ENCODE data around the gene BCR.

BCR gene

DNA sequence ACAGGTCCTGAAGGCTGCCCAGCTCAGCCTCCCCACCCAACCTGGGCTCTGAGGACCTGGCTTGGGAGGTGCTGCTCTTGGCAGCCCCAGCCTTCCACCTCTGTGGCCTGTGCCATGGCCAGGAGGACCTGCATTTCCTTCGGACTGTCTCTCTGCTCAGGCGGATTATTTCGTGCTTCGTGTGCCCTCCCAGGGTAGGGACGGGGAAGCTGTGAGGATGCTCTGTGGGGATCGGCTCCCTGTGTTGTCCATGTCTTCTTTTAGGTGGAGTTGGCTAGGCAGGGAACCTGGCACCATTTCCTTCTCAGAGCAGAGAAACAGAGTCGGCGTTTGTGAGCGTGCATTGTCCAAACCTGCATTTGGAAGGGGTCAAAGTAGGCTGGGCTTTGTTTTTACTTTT, 34.1 kb downstream of the BCR start:
- TF ChIP-seq, protein P1, sequence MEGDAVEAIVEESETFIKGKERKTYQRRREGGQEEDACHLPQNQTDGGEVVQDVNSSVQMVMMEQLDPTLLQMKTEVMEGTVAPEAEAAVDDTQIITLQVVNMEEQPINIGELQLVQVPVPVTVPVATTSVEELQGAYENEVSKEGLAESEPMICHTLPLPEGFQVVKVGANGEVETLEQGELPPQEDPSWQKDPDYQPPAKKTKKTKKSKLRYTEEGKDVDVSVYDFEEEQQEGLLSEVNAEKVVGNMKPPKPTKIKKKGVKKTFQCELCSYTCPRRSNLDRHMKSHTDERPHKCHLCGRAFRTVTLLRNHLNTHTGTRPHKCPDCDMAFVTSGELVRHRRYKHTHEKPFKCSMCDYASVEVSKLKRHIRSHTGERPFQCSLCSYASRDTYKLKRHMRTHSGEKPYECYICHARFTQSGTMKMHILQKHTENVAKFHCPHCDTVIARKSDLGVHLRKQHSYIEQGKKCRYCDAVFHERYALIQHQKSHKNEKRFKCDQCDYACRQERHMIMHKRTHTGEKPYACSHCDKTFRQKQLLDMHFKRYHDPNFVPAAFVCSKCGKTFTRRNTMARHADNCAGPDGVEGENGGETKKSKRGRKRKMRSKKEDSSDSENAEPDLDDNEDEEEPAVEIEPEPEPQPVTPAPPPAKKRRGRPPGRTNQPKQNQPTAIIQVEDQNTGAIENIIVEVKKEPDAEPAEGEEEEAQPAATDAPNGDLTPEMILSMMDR (IDR thresholded peaks at IDR 0.05; ENCODE audit: low read depth, low read length) = no peak
- no peak overlapping the region for H3K4me3 ChIP-seq (ENCODE audit: low read depth, low read length)

DNA sequence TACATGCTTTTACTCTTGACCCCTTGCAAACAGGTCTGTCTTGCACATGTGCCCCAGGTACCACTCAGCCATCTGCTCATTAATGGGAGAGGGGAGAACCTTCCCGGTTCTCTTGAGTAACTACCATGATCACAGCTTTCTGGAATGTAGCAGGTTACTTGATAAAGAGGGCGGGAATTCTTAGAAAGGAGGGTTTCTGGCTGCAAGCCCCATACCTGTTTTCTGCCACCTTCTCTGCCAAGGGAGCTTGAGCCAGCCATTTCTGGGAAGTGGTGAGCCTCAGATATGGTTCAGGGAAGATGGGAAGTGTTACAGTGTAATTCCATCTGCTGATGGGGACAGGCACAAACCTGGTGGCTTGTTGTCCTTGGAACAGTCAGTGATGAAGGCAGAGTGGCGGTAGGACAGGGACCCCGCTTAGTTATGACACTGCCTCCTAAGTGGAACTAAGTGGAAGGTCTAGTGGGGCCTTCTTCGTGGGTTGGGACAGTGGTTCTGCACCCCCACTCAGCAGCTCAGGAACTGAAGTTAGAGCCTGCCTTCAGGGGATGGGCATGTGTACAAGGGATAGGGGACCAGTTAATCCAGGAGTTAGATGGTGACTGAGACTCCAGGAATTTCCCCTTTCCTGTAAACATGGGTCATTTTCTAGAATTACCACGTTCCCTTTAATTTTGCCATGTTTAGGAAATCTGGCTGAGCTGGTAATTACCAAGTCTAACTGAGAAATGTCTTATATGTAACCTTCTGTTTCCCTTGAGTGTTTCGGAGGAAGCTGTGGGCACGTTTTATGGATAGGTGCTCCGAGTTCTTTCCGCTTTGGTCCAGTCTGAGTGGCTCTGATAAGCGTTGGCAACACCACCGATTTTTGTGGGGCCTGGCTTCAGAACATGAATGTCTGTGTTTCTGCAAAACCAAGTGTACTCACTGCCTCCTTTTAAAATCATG, 35.3 kb downstream of the BCR start:
- no peak overlapping the region for H3K4me3 ChIP-seq (ENCODE audit: low read depth, low read length)
- TF ChIP-seq, protein P1 (IDR thresholded peaks at IDR 0.05; ENCODE audit: low read depth, low read length) = no peak

DNA sequence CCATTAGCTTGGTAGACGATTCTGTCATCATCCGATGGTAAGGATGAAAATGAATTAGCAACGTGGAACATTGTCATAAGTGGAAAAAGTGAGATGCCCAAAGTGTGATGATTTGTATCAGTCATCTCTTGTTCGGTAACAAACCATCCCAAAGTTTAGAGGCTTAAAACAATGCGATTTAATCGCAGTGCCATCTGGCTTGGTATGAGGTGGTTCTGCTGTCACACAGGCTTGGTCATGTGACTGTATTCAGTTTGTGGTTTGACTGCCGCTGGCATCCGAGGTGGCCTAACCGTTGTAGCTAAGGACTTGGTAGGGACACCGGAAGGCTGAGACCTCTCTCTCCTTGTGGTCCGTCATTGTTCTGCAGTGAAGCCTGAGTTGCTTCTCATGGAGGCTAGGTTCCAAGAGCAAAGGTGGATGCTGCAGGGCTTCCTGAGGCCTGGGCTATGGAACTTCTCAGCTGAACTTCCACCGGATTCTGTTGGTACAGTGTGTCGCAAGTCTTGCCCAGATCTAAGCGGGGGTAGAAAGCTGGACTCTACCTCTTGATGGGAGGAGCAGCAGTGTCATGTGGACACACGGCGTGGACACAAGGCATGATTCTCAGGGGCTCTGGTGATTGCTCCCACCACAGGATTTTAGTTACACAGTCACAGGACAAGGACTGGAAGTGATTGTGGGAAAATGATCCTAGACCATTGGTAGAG, 36.3 kb downstream of the BCR start:
- TF ChIP-seq, protein P1 (IDR thresholded peaks at IDR 0.05; ENCODE audit: low read depth, low read length) = no peak
- H3K4me3 ChIP-seq (ENCODE audit: low read depth, low read length) = no peak overlapping the region

DNA sequence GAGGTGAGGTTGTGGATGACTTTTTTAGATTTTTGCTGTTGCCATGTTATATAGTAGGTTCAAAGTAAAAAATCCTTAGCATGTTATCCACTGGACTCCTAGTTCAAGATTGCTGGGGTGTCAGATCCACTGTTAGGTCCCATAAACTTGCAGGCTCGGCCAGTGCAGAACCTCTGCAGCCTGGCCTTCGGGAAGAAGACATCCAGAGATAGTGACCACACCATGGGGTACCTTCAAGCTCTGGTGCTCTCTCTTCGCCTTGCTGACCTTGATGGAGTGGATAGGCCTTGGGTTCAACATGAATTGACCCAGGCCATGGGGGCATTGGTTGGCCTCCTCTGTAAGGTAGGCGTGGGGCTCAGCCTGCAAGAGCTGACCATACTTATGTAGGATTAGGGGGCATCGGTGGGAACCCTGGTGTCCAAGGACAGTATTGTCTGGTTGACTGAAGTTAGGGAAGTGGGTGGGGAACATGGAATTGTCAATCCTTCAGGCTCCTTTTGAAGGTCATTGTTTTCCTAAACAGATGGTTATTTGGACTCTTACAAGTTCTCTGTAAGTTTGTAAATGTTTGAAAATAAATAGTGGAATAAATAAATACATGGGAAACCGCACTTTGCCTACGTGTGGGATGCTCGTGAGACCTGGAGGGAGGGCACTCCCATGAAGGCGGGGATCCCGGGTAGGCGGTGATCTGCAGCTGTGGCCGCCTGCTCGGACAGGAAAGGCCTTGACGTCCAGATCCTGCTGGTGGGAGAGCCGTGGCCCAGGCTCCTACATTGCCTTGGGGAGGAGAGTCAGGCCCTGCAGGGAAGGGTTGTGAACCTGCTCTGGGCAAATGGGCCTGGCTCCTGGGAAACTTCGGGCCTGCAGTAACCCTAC, 37.1 kb downstream of the BCR start:
- TF ChIP-seq, protein P1 (IDR thresholded peaks at IDR 0.05; ENCODE audit: low read depth, low read length) = no peak
- no peak overlapping the region for H3K4me3 ChIP-seq (ENCODE audit: low read depth, low read length)

DNA sequence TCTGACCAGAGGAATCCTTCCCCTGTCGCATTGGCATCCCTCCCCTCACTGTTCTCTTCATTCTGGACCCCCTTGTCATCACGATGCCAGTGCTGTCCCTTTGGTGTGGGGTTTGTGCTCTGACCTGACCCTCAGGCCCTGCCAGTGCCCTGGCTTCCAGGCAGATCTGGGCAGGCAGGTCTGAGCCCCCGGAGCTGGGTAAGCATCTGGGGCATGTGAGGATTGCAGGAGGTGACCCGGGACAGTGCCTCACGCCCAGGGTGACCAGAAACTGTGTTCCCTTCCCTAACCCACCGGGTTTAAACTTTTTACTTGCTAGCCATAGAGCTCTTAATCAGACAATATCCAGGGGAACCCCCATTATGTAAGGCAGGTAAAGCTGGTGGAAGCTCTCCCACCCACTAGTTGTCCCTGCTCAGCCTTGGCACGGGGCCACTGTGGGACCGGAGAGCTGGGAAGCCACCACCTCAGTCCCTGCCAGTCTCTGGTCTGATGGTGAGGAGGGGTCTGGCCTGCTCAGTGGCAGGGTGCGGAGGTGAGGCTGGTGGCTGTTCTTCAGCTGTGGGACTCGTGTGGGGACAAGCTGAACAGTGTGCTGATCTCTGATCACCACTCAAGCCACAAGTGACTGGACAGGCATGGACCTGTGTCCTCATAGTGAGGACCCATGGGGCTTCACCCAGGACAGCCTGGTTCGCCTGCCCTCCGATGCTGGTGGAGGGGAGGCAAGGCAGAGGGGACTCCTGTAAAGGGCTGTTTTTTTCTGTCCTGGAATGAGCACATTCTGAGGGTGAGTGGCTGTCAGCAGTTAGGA, 38.0 kb downstream of the BCR start:
- TF ChIP-seq, protein P1 (IDR thresholded peaks at IDR 0.05; ENCODE audit: low read depth, low read length) = no peak
- no peak overlapping the region for H3K4me3 ChIP-seq (ENCODE audit: low read depth, low read length)

DNA sequence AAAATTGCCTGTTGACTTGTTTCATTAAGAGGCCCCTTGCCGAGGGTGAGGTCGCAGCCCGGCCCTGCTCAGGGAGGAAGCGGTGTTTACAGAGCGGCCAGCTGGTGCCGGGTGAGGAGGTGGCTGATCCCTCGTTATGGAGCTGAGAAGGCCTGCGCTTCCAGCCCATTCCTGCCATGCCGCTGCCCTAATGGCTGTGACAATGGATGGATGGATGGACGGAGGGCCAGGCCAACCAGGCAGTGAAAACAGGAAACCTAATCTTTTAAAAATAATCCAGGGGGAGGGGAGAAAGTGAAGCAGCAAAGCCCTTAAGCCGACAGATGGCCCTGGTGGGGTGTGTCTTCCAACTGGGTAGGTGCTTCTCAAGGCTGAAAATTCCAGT, 38.5 kb downstream of the BCR start:
- no peak overlapping the region for H3K4me3 ChIP-seq (ENCODE audit: low read depth, low read length)
- TF ChIP-seq, protein P1 (IDR thresholded peaks at IDR 0.05; ENCODE audit: low read depth, low read length) = no peak

Data from WI38 (cell line).